CD14-positive monocyte (primary cell): ENCODE results near the gene INPP5J. TPM values are rescaled to one million over a fixed set of nuclear protein-coding genes. Genes with fewer than 3 reads are reported as not detected.

Source experiments
- DNase-seq, 3 donors: peaks; one replicate each; pipeline ENCODE4 v3.0.0-alpha.2; 2011 to 2022
- H2AFZ ChIP-seq: 2 replicates; pipeline ENCODE4 v1.6.0; 2012; ENCODE audit warnings: mild to moderate bottlenecking, low read depth, low read length, inconsistent platforms; ENCODE audit not compliant: insufficient read depth, poor library complexity, severe bottlenecking
- H3K27ac ChIP-seq, 2 donors: 1 replicate in 1 of 2; 2 replicates in 1 of 2; pipeline ENCODE4 v1.5.1; 2012 to 2013; ENCODE audit warnings: low read length in 2 of 2, control low read depth in 1 of 2, inconsistent platforms in 1 of 2, low read depth in 1 of 2, mild to moderate bottlenecking in 1 of 2
- H3K27me3 ChIP-seq, 2 donors: one replicate each; pipeline versions ENCODE4 v1.6.0 to v1.6.1; 2011 to 2013; ENCODE audit warnings: low read length in 2 of 2; ENCODE audit not compliant: control insufficient read depth in 2 of 2, insufficient read depth in 2 of 2
- H3K36me3 ChIP-seq, 2 donors: replicated peaks in 1 of 2; 1 replicate in 1 of 2; 2 replicates in 1 of 2; pipeline versions ENCODE4 v1.5.1 to v1.6.1; 2012 to 2013; ENCODE audit warnings: low read length in 2 of 2, control low read depth in 1 of 2, inconsistent platforms in 1 of 2, mild to moderate bottlenecking in 1 of 2; ENCODE audit not compliant: insufficient read depth in 2 of 2, control insufficient read depth in 1 of 2
- H3K4me1 ChIP-seq, 2 donors: 1 replicate in 1 of 2; 2 replicates in 1 of 2; pipeline versions ENCODE4 v1.5.1 to v1.6.1; 2012 to 2013; ENCODE audit warnings: low read length in 2 of 2, control low read depth in 1 of 2, inconsistent platforms in 1 of 2, mild to moderate bottlenecking in 1 of 2, moderate library complexity in 1 of 2; ENCODE audit not compliant: insufficient read depth in 2 of 2, control insufficient read depth in 1 of 2
- H3K4me2 ChIP-seq: replicated peaks from 2 replicates; pipeline ENCODE3; 2012; ENCODE audit warnings: low read length, moderate library complexity, mild to moderate bottlenecking; ENCODE audit not compliant: poor library complexity, severe bottlenecking; ENCODE audit errors: extremely low read depth
- H3K4me3 ChIP-seq, 3 experiments: fragments of 200-600 bp in 1 of 3; sonication (generic) in 1 of 3; replicated peaks in 1 of 3; 1 replicate in 2 of 3; 2 replicates in 1 of 3; pipeline ENCODE4 v1.5.1; 2011 to 2013; ENCODE audit warnings: low read length in 3 of 3, mild to moderate bottlenecking in 3 of 3, control low read depth in 2 of 3, low read depth in 2 of 3, inconsistent platforms in 1 of 3, moderate library complexity in 1 of 3
- H3K79me2 ChIP-seq: 2 replicates; pipeline ENCODE4 v1.6.0; 2012; ENCODE audit warnings: mild to moderate bottlenecking, control low read depth, inconsistent platforms, low read length, moderate library complexity; ENCODE audit not compliant: insufficient read depth
- H3K9ac ChIP-seq: 2 replicates; pipeline ENCODE4 v1.6.0; 2017; ENCODE audit warnings: low read length, mild to moderate bottlenecking; ENCODE audit not compliant: insufficient read depth, poor library complexity, severe bottlenecking
- H3K9me3 ChIP-seq, 2 donors: replicated peaks in 1 of 2; 1 replicate in 1 of 2; 2 replicates in 1 of 2; pipeline versions ENCODE4 v1.5.1 to v1.6.1; 2012 to 2013; ENCODE audit warnings: low read length in 2 of 2, control low read depth in 1 of 2; ENCODE audit not compliant: control insufficient read depth in 1 of 2, insufficient read depth in 1 of 2
- H4K20me1 ChIP-seq: 2 replicates; pipeline ENCODE4 v1.6.0; 2012; ENCODE audit warnings: mild to moderate bottlenecking, low read length, control low read depth, moderate library complexity; ENCODE audit not compliant: insufficient read depth
- H3K27ac Mint-ChIP-seq, 7 donors: one replicate each; pipeline ENCODE4 v1.8.0; 2020; ENCODE audit warnings: mild to moderate bottlenecking in 7 of 7, mixed read lengths in 7 of 7, moderate library complexity in 6 of 7, inconsistent platforms in 2 of 7
- H3K27me3 Mint-ChIP-seq, 3 donors: one replicate each; pipeline ENCODE4 v1.8.0; 2021 to 2022; ENCODE audit warnings: low read depth in 3 of 3, mild to moderate bottlenecking in 3 of 3, mixed read lengths in 3 of 3, moderate library complexity in 3 of 3, inconsistent platforms in 1 of 3
- H3K36me3 Mint-ChIP-seq, 2 donors: one replicate each; pipeline ENCODE4 v1.8.0; 2020; ENCODE audit warnings: mixed read lengths in 2 of 2, inconsistent platforms in 1 of 2, mild to moderate bottlenecking in 1 of 2
- H3K4me1 Mint-ChIP-seq: one replicate; pipeline ENCODE4 v1.8.0; 2020; ENCODE audit warnings: mild to moderate bottlenecking, mixed read lengths
- H3K4me3 Mint-ChIP-seq, 2 donors: one replicate each; pipeline ENCODE4 v1.8.0; 2020; ENCODE audit warnings: mild to moderate bottlenecking in 2 of 2, mixed read lengths in 2 of 2, moderate library complexity in 1 of 2
- H3K9me3 Mint-ChIP-seq, 7 donors: one replicate each; pipeline ENCODE4 v1.8.0; 2020 to 2022; ENCODE audit warnings: mixed read lengths in 7 of 7, mild to moderate bottlenecking in 6 of 7, moderate library complexity in 6 of 7, inconsistent platforms in 2 of 7
- CTCF ChIP-seq: fragments of 200-600 bp; IDR thresholded peaks from one replicate; pipeline ENCODE4 v1.8.0; 2022; ENCODE audit warnings: antibody characterized with exemption, mild to moderate bottlenecking
- WGBS: methylation state at CpG from one replicate; pipeline ENCODE4 v1.1.5; 2013; ENCODE audit warnings: missing lambda C conversion rate; ENCODE audit not compliant: insufficient coverage; 5-methylcytosine and 5-hydroxymethylcytosine counted together
- intact Hi-C, 2 donors: fragments of 100-400 bp; cut with micrococcal nuclease; formaldehyde crosslinking; loops; one replicate each; pipeline versions ENCODE4 v1.15.0 to v1.15.1; 2023
- polyA plus RNA-seq, 3 donors: library from polyadenylated mRNA; depleted of rRNA in 1 of 3; unstranded in 2 of 3; stranded (reverse) in 1 of 3; fragments of 300-500 nt in 2 of 3; fragments of >200 nt in 1 of 3; fragmentation: Illumina TruSeq in 2 of 3; gene quantifications; 1 replicate in 2 of 3; 2 replicates in 1 of 3; pipeline ENCODE4 v1.2.3, GENCODE V29; 2012 to 2021

INPP5J gene
- polyA plus RNA-seq, 3 donors, result 0.03 TPM; not detected in 2

GRCh38 chr22:31123292-31123602 is 481 bp downstream of the INPP5J start:
- no peak for TF ChIP-seq CTCF
- Histone ChIP-seq H3K79me2 (no peaks in the 10 kb centered on the region), H3K27me3 (no peaks in the 10 kb centered on the region), H3K4me1 (peaks cover 6 to 7% of the 10 kb centered on the region in 2 donors), H3K9me3 (no peaks in the 10 kb centered on the region), H3K9ac (no peak overlapping the region), H2AFZ (no peak overlapping the region), H3K4me2 (no peak overlapping the region), H3K27ac (no peak overlapping the region), H4K20me1 (no peaks in the 10 kb centered on the region), H3K4me3 (no peak overlapping the region), H3K36me3 (no peaks in the 10 kb centered on the region)
- H3K4me1 Mint-ChIP-seq, result peaks cover 8% of the 10 kb centered on the region
- peaks cover 3 to 8% (median 6%) of the 10 kb centered on the region in 3 donors for H3K27me3 Mint-ChIP-seq
- H3K27ac Mint-ChIP-seq, result no peak overlapping the region
- no peaks in the 10 kb centered on the region for H3K36me3 Mint-ChIP-seq
- 93% methylated on average over 3 of the region's 4 CpGs for WGBS
- peaks cover 0 to 2% (median 0%) of the 10 kb centered on the region in 7 donors for H3K9me3 Mint-ChIP-seq
- intact Hi-C loops, result no loop called here
- H3K4me3 Mint-ChIP-seq, result no peak overlapping the region
- DNase-seq, result no peak

GRCh38 chr22:31124290-31124689 is 1.5 kb downstream of the INPP5J start:
- no peak overlapping the region for H3K27ac ChIP-seq
- H3K9me3 Mint-ChIP-seq, result peaks cover 0 to 2% (median 0%) of the 10 kb centered on the region in 7 donors
- intact Hi-C loops, result no loop called here
- peaks cover 8% of the 10 kb centered on the region for H3K4me1 Mint-ChIP-seq
- no peaks in the 10 kb centered on the region for H3K36me3 Mint-ChIP-seq
- H3K79me2 ChIP-seq, result no peaks in the 10 kb centered on the region
- no peak overlapping the region for H3K4me3 Mint-ChIP-seq
- peaks cover 3 to 8% (median 3%) of the 10 kb centered on the region in 3 donors for H3K27me3 Mint-ChIP-seq
- no peak for TF ChIP-seq CTCF
- H2AFZ ChIP-seq, result no peak overlapping the region
- no peak for DNase-seq
- H3K36me3 ChIP-seq, result no peaks in the 10 kb centered on the region
- H3K4me2 ChIP-seq, result no peak overlapping the region
- H3K27ac Mint-ChIP-seq, result no peak overlapping the region
- H3K4me3 ChIP-seq, result no peak overlapping the region
- H3K9ac ChIP-seq, result no peak overlapping the region
- no peaks in the 10 kb centered on the region for H3K27me3 ChIP-seq
- H3K4me1 ChIP-seq, result peaks cover 6 to 7% of the 10 kb centered on the region in 2 donors
- 89% methylated on average over 3 of the region's 3 CpGs for WGBS
- H3K9me3 ChIP-seq, result no peaks in the 10 kb centered on the region
- no peaks in the 10 kb centered on the region for H4K20me1 ChIP-seq
